Measurements from ENCODE around the gene SORBS1.

DNA sequence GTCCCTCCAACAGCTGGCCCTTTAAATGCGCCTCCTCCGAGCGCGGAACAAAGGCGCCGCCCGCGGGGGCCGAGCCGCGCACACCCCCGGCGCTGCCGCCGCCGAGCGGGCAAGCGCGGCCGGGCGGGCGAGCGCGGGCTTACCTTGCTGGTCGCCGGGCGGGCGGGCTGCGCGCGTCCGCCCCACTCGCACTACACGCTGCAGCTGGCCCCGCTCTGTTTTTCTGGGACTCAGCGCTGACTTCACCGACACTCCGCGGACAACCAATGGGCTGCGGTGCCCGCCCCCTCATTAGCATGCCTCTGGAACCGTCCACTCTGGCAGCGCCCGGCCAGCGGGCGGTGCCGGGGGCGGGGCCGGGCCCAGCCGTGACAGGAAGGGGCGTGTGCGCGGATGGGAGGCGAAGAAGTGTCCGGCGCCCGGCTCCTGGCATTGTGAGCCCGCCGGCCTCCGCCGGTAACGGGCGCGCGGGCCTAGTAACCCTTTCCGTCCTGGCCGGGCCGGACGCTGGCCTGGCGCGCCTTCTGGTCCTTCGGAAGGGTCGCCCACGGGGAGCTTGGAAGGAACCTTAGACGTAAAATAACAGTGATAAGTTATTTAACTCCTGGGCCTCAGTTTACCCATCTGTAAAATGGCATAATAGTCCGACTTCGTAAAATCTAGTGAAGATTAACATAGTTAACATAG, at the start of gene SORBS1:
- no peak for TF ChIP-seq EZH2 (IDR thresholded peaks at IDR 0.05; ENCODE audit: borderline replicate concordance, low read depth, low read length, poor library complexity, severe bottlenecking)
- TF ChIP-seq, protein P1, sequence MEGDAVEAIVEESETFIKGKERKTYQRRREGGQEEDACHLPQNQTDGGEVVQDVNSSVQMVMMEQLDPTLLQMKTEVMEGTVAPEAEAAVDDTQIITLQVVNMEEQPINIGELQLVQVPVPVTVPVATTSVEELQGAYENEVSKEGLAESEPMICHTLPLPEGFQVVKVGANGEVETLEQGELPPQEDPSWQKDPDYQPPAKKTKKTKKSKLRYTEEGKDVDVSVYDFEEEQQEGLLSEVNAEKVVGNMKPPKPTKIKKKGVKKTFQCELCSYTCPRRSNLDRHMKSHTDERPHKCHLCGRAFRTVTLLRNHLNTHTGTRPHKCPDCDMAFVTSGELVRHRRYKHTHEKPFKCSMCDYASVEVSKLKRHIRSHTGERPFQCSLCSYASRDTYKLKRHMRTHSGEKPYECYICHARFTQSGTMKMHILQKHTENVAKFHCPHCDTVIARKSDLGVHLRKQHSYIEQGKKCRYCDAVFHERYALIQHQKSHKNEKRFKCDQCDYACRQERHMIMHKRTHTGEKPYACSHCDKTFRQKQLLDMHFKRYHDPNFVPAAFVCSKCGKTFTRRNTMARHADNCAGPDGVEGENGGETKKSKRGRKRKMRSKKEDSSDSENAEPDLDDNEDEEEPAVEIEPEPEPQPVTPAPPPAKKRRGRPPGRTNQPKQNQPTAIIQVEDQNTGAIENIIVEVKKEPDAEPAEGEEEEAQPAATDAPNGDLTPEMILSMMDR (conservative IDR thresholded peaks at IDR 0.05; ENCODE audit: low read depth, low read length), result no peak

All from A673 (cell line).